ENCODE data around the gene COL28A1.
"Not testable (repeated sequence)": the region's sequence is repeated elsewhere in the genome, so short reads cannot be mapped to it uniquely, and the experiment has no call there.

COL28A1 gene

GRCh38 chr7:7408001-7408770 is 127.5 kb downstream of the COL28A1 start:
- DNase-seq = no peak

- DNase-seq = no peak
These were observed 130.2 kb downstream of the COL28A1 start for GRCh38 chr7:7405461-7405860.

- DNase-seq = no peak
These were observed 136.0 kb downstream of the COL28A1 start for GRCh38 chr7:7399707-7400106.

GRCh38 chr7:7395785-7396184 is 139.9 kb downstream of the COL28A1 start:
- no peak for DNase-seq

- DNase-seq = not testable (repeated sequence)
These were observed 147.5 kb downstream of the COL28A1 start for GRCh38 chr7:7388164-7388563.

GRCh38 chr7:7385421-7385820 is 150.3 kb downstream of the COL28A1 start:
- no peak for DNase-seq

- no peak for DNase-seq
These were observed 151.4 kb downstream of the COL28A1 start for GRCh38 chr7:7384228-7384627.

- DNase-seq = no peak
These were observed 160.1 kb downstream of the COL28A1 start for GRCh38 chr7:7375538-7375937.

GRCh38 chr7:7370076-7370475 is 165.6 kb downstream of the COL28A1 start:
- DNase-seq = no peak

- DNase-seq = no peak
These were observed 166.5 kb downstream of the COL28A1 start for GRCh38 chr7:7369134-7369533.

GRCh38 chr7:7354674-7355073 is 181.0 kb downstream of the COL28A1 start:
- DNase-seq = no peak

GRCh38 chr7:7352845-7353244 is 182.8 kb downstream of the COL28A1 start:
- DNase-seq = no peak

GRCh38 chr7:7351832-7352231 is 183.8 kb downstream of the COL28A1 start:
- no peak for DNase-seq

- no peak for DNase-seq
These were observed 184.5 kb downstream of the COL28A1 start for GRCh38 chr7:7351156-7351555.

GRCh38 chr7:7349156-7349555 is 186.5 kb downstream of the COL28A1 start:
- no peak for DNase-seq

- DNase-seq = no peak
These were observed 188.6 kb downstream of the COL28A1 start for GRCh38 chr7:7347045-7347444.

- no peak for DNase-seq
These were observed 191.1 kb downstream of the COL28A1 start for GRCh38 chr7:7344583-7344982.

- no peak for DNase-seq
These were observed 199.8 kb downstream of the COL28A1 start for GRCh38 chr7:7335909-7336308.

GRCh38 chr7:7335215-7335614 is 200.5 kb downstream of the COL28A1 start:
- DNase-seq = no peak

- DNase-seq = no peak
These were observed 202.1 kb downstream of the COL28A1 start for GRCh38 chr7:7333610-7334009.

GRCh38 chr7:7331523-7331922 is 204.2 kb downstream of the COL28A1 start:
- DNase-seq = no peak

GRCh38 chr7:7330997-7331396 is 204.7 kb downstream of the COL28A1 start:
- DNase-seq = no peak

GRCh38 chr7:7329326-7329725 is 206.3 kb downstream of the COL28A1 start:
- no peak for DNase-seq

- DNase-seq = no peak
These were observed 208.2 kb downstream of the COL28A1 start for GRCh38 chr7:7327423-7327822.

- no peak for DNase-seq
These were observed 211.0 kb downstream of the COL28A1 start for GRCh38 chr7:7324698-7325097.

Measured in NCI-H345 (cell line).